GM12875 (cell line): ENCODE measurements around the gene CNTNAP2.
"Not testable (repeated sequence)": the region's sequence is repeated elsewhere in the genome, so short reads cannot be mapped to it uniquely, and the experiment has no call there.

ENCODE experiments used
- H3K4me3 ChIP-seq: one replicate; pipeline ENCODE4 v1.5.1; 2011; ENCODE audit warnings: low read depth, low read length, control low read depth
- TF ChIP-seq, protein P1 (sequence below): IDR thresholded peaks from 2 replicates; pipeline ENCODE4 v1.5.1; 2011; ENCODE audit warnings: low read depth, mild to moderate bottlenecking, control low read depth, inconsistent platforms, low read length, moderate library complexity, borderline replicate concordance; ENCODE audit not compliant: insufficient read depth

CNTNAP2 gene

GRCh38 chr7:148410905-148411304 is 2294.3 kb downstream of the CNTNAP2 start:
- TF ChIP-seq, protein P1, sequence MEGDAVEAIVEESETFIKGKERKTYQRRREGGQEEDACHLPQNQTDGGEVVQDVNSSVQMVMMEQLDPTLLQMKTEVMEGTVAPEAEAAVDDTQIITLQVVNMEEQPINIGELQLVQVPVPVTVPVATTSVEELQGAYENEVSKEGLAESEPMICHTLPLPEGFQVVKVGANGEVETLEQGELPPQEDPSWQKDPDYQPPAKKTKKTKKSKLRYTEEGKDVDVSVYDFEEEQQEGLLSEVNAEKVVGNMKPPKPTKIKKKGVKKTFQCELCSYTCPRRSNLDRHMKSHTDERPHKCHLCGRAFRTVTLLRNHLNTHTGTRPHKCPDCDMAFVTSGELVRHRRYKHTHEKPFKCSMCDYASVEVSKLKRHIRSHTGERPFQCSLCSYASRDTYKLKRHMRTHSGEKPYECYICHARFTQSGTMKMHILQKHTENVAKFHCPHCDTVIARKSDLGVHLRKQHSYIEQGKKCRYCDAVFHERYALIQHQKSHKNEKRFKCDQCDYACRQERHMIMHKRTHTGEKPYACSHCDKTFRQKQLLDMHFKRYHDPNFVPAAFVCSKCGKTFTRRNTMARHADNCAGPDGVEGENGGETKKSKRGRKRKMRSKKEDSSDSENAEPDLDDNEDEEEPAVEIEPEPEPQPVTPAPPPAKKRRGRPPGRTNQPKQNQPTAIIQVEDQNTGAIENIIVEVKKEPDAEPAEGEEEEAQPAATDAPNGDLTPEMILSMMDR: no peak
- no peak overlapping the region for H3K4me3 ChIP-seq

- H3K4me3 ChIP-seq: no peak overlapping the region
- TF ChIP-seq, protein P1: no peak
Measured at GRCh38 chr7:148412691-148413090, 2296.1 kb downstream of the CNTNAP2 start.

DNA sequence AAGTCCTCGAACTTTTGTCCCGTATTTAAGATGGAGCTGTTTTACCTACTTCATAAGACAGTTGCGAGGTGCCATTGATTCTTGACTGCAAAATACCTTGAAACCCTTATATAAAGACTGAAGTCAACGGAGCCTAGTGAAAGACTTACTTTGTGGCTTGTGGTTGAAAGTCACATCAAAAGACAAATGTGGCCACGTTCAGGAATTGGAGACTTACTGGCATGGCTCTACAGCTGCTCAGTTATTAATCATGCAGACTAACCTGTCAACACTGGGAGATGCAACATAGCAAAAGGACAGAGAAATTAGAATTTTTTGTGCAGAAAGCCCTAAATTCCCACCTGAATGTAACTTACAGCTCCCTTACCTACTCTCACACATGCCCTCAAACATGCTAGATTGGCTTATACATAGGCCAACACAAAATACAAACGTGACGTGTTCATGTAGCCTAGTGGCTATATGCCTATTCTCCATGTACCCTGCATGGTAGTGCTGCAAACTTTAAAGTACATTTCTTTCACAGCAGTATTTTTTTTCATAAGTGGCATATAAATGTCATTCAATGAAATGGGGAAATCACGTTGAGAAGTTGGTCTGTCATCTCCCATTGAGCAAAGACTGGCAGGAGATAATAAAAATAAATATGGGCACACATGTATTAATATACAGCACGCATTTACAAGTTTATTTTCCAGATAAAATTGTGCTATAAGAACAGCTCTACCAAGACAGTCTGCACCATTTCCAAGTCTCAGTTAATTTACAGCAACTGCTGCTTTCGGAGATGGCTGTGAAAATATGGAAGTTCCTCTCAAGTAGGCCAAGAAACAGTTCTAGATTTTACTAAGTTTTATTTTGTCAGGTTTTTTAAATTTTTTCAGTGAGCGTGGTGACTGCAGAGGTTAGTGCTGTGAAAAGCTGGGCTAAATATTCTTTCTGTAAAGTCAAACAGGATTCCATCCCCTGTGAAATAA is 2303.5 kb downstream of the CNTNAP2 start:
- TF ChIP-seq, protein P1: no peak
- H3K4me3 ChIP-seq: no peak overlapping the region

- no peak overlapping the region for H3K4me3 ChIP-seq
- TF ChIP-seq, protein P1: no peak
Measured at GRCh38 chr7:148422030-148422429, 2305.4 kb downstream of the CNTNAP2 start.

- not testable (repeated sequence) for H3K4me3 ChIP-seq
Measured at GRCh38 chr7:148426393-148426792, 2309.8 kb downstream of the CNTNAP2 start.

DNA sequence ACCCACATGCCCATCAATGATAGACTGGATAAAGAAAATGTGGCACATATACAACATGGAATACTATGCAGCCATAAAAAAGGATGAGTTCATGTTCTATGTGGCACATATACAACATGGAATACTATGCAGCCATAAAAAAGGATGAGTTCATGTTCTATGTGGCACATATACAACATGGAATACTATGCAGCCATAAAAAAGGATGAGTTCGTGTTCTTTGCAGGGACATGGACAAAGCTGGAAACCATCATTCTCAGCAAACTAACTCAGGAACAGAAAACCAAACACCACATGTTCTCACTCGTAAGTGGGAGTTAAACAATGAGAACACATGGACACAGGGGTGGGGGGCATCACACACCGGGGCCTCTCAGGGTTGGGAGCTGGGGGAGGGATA is 2314.1 kb downstream of the CNTNAP2 start:
- H3K4me3 ChIP-seq: not testable (repeated sequence)

DNA sequence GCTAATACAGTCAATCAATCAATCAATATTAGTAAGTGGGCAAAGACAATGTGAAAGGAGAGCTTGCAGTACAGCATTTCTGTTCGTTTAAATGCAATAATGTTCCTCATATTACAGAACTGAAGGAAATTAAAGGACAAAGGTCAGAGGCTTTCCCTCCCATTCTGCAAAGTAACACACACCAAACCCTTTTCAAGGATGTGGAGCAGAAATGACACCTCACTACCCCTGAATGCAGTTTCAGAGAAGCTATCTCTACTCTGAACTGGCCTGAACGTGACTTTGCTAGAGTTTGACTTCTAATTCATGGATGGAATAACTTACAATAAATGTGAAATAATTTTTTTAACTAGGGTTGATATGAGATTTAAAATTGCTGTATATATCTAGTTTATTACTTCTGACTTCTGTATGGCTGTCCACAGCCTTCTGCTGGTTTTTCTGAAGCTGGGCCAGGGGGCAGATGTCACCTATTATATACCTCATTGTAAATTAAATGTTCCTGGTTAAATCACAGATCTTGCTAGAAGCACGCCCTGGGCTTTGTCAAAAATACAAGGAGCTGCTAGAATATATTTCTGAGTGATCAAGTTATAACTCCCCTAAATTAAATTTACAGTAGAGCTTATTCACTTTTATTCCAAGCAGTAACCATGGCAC is 2317.1 kb downstream of the CNTNAP2 start:
- TF ChIP-seq, protein P1: no peak
- no peak overlapping the region for H3K4me3 ChIP-seq

DNA sequence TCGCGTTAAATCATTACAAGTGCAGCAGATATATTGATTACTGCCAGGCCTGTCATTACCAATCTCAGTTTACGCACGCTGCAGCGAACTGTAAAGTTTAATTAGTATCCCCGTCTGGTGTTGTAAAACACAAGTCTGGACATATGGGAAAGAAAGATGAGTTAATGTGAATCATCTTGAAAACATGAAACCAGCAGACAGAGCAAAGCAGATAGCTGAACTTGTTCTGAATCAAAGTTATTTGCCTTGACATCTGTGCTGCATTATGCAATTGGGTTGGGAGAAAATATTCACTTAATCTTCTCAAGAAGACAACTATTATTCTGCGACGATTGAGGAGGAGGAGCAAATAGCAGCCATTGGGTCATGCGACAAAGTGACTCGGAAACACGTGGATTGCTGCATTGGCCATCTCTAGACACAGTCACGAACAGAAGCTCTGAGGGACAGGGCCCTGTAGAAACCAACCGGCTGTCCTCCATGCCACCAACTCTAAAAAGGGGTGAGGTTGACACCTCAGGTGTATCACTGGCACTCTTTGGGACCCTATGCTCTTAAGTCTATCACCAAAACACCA is 2317.7 kb downstream of the CNTNAP2 start:
- TF ChIP-seq, protein P1: no peak

More for the DNA sequence above, 2317.7 kb downstream of the CNTNAP2 start:
- H3K4me3 ChIP-seq: no peak overlapping the region
